T47D (cell line): ENCODE results near the gene NKAIN2.

ENCODE experiments used
- DNase-seq, 2 experiments: peaks; one replicate each; pipeline versions ENCODE4 v3.0.0 to v3.0.0-alpha.2; 2011 to 2012; ENCODE audit warnings: low read depth in 1 of 2, low spot score in 1 of 2
- JUND ChIP-seq: IDR thresholded peaks from 2 replicates; pipeline ENCODE4 v1.6.1; 2012; ENCODE audit warnings: low read depth
- in situ Hi-C: cut with HindIII; loops from 2 replicates; pipeline ENCODE4 v1.10.0; 2016; ENCODE audit warnings: low sequenced_read_pairs, low pct_unique_long_range_greater_than_20kb

NKAIN2 gene

GRCh38 chr6:124512431-124512830 is 708.8 kb downstream of the NKAIN2 start:
- in situ Hi-C loops: no loop called here
- DNase-seq: no peak
- TF ChIP-seq JUND: no peak

GRCh38 chr6:124517339-124517738 is 713.7 kb downstream of the NKAIN2 start:
- no peak for TF ChIP-seq JUND
- DNase-seq: no peak
- in situ Hi-C loops: no loop called here

GRCh38 chr6:124520514-124520913 is 716.8 kb downstream of the NKAIN2 start:
- no peak for DNase-seq

GRCh38 chr6:124522335-124522734 is 718.7 kb downstream of the NKAIN2 start:
- DNase-seq: no peak
- no peak for TF ChIP-seq JUND
- in situ Hi-C loops: no loop called here

More at GRCh38 chr6:124520514-124520913, 716.8 kb downstream of the NKAIN2 start:
- in situ Hi-C loops: no loop called here
- TF ChIP-seq JUND: no peak

GRCh38 chr6:124524491-124525200 is 721.0 kb downstream of the NKAIN2 start:
- TF ChIP-seq JUND: no peak
- in situ Hi-C loops: no loop called here
- no peak for DNase-seq

- TF ChIP-seq JUND: no peak
- DNase-seq: no peak
- in situ Hi-C loops: no loop called here
Measured at GRCh38 chr6:124530926-124531325, 727.3 kb downstream of the NKAIN2 start.

GRCh38 chr6:124535299-124535698 is 731.6 kb downstream of the NKAIN2 start:
- no peak for TF ChIP-seq JUND
- in situ Hi-C loops: no loop called here
- no peak for DNase-seq

- no peak for DNase-seq
- TF ChIP-seq JUND: no peak
- in situ Hi-C loops: no loop called here
Measured at GRCh38 chr6:124535746-124536145, 732.1 kb downstream of the NKAIN2 start.

GRCh38 chr6:124536157-124536841 is 732.6 kb downstream of the NKAIN2 start:
- TF ChIP-seq JUND: no peak
- in situ Hi-C loops: no loop called here
- DNase-seq: no peak

- in situ Hi-C loops: no loop called here
- DNase-seq: no peak
- TF ChIP-seq JUND: no peak
Measured at GRCh38 chr6:124536842-124537191, 733.2 kb downstream of the NKAIN2 start.

- no peak for TF ChIP-seq JUND
- no peak for DNase-seq
- in situ Hi-C loops: no loop called here
Measured at GRCh38 chr6:124539096-124539495, 735.4 kb downstream of the NKAIN2 start.

GRCh38 chr6:124541573-124541972 is 737.9 kb downstream of the NKAIN2 start:
- in situ Hi-C loops: no loop called here
- no peak for TF ChIP-seq JUND
- DNase-seq: no peak

- in situ Hi-C loops: no loop called here
- TF ChIP-seq JUND: no peak
- DNase-seq: no peak
Measured at GRCh38 chr6:124546601-124547000, 742.9 kb downstream of the NKAIN2 start.
